Astrocyte (in vitro differentiated cells and primary cell): ENCODE data around the gene CSMD2. TPM values are rescaled to one million over a fixed set of nuclear protein-coding genes. Genes with fewer than 3 reads are reported as not detected.

ENCODE experiments used
- DNase-seq: peaks from one replicate; pipeline ENCODE4 v3.0.0-alpha.2; 2010; ENCODE audit warnings: low read depth
- FAIRE-seq: peaks from 2 replicates; lab custom pipeline; 2011; peaks lifted over from hg19 to GRCh38; lab: Jason Lieb, UNC
- H2AFZ ChIP-seq: 2 replicates; pipeline ENCODE4 v1.6.0; 2012; ENCODE audit warnings: low read depth, low read length, inconsistent platforms
- H3K27ac ChIP-seq: 2 replicates; pipeline ENCODE4 v1.5.1; 2011; ENCODE audit warnings: low read depth, low read length, inconsistent platforms
- H3K27me3 ChIP-seq: 2 replicates; pipeline ENCODE4 v1.6.0; 2011; ENCODE audit warnings: low read length, inconsistent platforms; ENCODE audit not compliant: insufficient read depth
- H3K36me3 ChIP-seq: 2 replicates; pipeline ENCODE4 v1.5.1; 2011; ENCODE audit warnings: low read length, inconsistent platforms; ENCODE audit not compliant: insufficient read depth
- H3K4me1 ChIP-seq: 2 replicates; pipeline ENCODE4 v1.5.1; 2011; ENCODE audit warnings: low read length, inconsistent platforms; ENCODE audit not compliant: insufficient read depth
- H3K4me2 ChIP-seq: 2 replicates; pipeline ENCODE4 v1.6.0; 2012; ENCODE audit warnings: low read length, inconsistent platforms
- H3K4me3 ChIP-seq: 2 replicates; pipeline ENCODE4 v1.5.1; 2011; ENCODE audit warnings: low read depth, mild to moderate bottlenecking, low read length, inconsistent platforms; ENCODE audit not compliant: insufficient read depth
- H3K79me2 ChIP-seq: 2 replicates; pipeline ENCODE4 v1.6.0; 2012; ENCODE audit warnings: mild to moderate bottlenecking, low read length, inconsistent platforms; ENCODE audit not compliant: insufficient read depth
- H3K9ac ChIP-seq: 2 replicates; pipeline ENCODE4 v1.6.0; 2012; ENCODE audit warnings: mild to moderate bottlenecking, low read length, inconsistent platforms
- H3K9me3 ChIP-seq: 2 replicates; pipeline ENCODE4 v1.5.1; 2012; ENCODE audit warnings: low read depth, mild to moderate bottlenecking, low read length, inconsistent platforms; ENCODE audit not compliant: insufficient read depth
- H4K20me1 ChIP-seq: 2 replicates; pipeline ENCODE4 v1.6.0; 2012; ENCODE audit warnings: low read length, inconsistent platforms; ENCODE audit not compliant: insufficient read depth
- H3K27ac Mint-ChIP-seq: one replicate; pipeline ENCODE4 v1.8.0; 2021; ENCODE audit warnings: mild to moderate bottlenecking, mixed read lengths; ENCODE audit not compliant: unreplicated experiment
- H3K27me3 Mint-ChIP-seq: one replicate; pipeline ENCODE4 v1.8.0; 2021; ENCODE audit warnings: low read depth, mixed read lengths; ENCODE audit not compliant: unreplicated experiment
- H3K36me3 Mint-ChIP-seq: one replicate; pipeline ENCODE4 v1.8.0; 2021; ENCODE audit warnings: low read depth, mixed read lengths; ENCODE audit not compliant: unreplicated experiment
- H3K4me1 Mint-ChIP-seq: one replicate; pipeline ENCODE4 v1.8.0; 2021; ENCODE audit warnings: low read depth, mixed read lengths; ENCODE audit not compliant: unreplicated experiment
- H3K4me3 Mint-ChIP-seq: one replicate; pipeline ENCODE4 v1.8.0; 2021; ENCODE audit warnings: mild to moderate bottlenecking, moderate library complexity, mixed read lengths; ENCODE audit not compliant: unreplicated experiment
- H3K9me3 Mint-ChIP-seq: one replicate; pipeline ENCODE4 v1.8.0; 2021; ENCODE audit warnings: mild to moderate bottlenecking, mixed read lengths; ENCODE audit not compliant: unreplicated experiment
- CTCF ChIP-seq: IDR thresholded peaks from 2 replicates; pipeline ENCODE4 v1.5.1; 2011; ENCODE audit warnings: low read depth, mild to moderate bottlenecking, inconsistent platforms, low read length, moderate library complexity; ENCODE audit not compliant: insufficient read depth
- EZH2 ChIP-seq: IDR thresholded peaks from 2 replicates; pipeline ENCODE4 v1.6.1; 2012; ENCODE audit warnings: mild to moderate bottlenecking, low read length, inconsistent platforms; ENCODE audit not compliant: insufficient read depth
- total RNA-seq: library from RNA; stranded (reverse); gene quantifications from 2 replicates; pipeline ENCODE4 v1.2.1, GENCODE V29; 2021

The CSMD2 gene
- total RNA-seq, 1 donor from 2014 or later: 11.1 TPM

DNA sequence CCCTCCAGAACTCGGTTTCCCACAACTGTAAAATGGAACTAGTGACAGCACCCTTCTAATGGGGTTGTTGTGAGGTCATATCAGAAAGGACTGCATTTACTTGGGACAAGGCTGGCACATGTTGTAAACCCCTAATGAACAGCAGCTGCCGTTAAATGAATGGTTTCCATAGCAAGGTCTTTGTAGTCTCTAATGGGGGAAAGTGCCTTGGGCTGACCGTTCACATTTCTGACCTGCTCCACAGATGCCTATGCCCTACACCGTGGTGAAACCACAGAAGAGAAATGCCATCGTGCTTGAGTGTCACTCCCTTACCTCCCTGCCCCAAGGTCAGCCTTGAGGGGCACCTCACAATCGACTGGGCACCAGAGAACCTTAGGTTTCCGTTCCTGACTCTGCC is 549.5 kb downstream of the CSMD2 start:
- Histone ChIP-seq H3K36me3 (no peaks in the 10 kb centered on the region), H4K20me1 (no peaks in the 10 kb centered on the region), H3K9me3 (no peaks in the 10 kb centered on the region), H3K4me1 (no peaks in the 10 kb centered on the region), H2AFZ (no peak overlapping the region), H3K4me2 (no peak overlapping the region), H3K27ac (no peak overlapping the region), H3K9ac (no peak overlapping the region), H3K4me3 (no peak overlapping the region), H3K27me3 (no peaks in the 10 kb centered on the region), H3K79me2 (no peaks in the 10 kb centered on the region)
- Mint-ChIP-seq H3K36me3 (peaks cover 10% of the 10 kb centered on the region), H3K27ac (no peak overlapping the region), H3K4me3 (no peak overlapping the region), H3K9me3 (peaks cover 2% of the 10 kb centered on the region), H3K27me3 (peaks cover 22% of the 10 kb centered on the region), H3K4me1 (no peaks in the 10 kb centered on the region)
- TF ChIP-seq CTCF (no peak), EZH2 (no peak)
- no peak for FAIRE-seq
- DNase-seq: no peak

DNA sequence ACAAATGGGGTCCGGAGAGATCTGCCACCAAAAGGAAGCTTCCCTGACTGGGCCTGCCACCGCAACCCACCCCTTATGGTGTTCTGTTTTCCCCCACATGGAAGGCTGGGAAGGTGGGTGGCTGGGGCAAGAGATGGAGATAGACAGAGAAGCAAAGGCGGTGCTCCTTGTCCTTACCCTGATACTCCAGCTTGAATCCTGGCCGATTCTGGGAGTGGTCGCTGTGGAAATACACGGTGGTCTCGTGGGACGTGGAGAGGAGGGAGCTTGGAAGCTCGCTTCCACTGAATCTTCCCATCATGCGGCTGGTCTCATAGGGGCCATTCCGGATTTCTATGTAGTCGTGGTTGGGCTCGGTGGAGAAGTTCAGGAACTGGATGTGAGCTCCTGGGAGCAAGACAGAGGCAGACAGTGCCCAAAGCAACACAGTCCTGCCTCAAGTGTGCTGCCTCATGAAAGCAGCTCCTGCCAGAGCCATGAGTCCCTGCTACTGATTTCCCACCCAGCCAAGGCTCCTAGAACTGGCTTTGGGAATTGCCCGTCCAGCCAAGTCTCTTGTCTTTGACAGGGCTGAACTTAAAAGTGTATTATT is 554.1 kb downstream of the CSMD2 start:
- no peak overlapping the region for H3K27ac ChIP-seq
- no peaks in the 10 kb centered on the region for H3K79me2 ChIP-seq
- no peaks in the 10 kb centered on the region for H3K9me3 ChIP-seq
- no peaks in the 10 kb centered on the region for H3K4me1 ChIP-seq
- Mint-ChIP-seq H3K9me3 (no peaks in the 10 kb centered on the region), H3K36me3 (peaks cover 6% of the 10 kb centered on the region), H3K4me1 (no peaks in the 10 kb centered on the region), H3K27me3 (peaks cover 17% of the 10 kb centered on the region), H3K4me3 (no peak overlapping the region), H3K27ac (no peak overlapping the region)
- FAIRE-seq: no peak
- TF ChIP-seq CTCF (no peak), EZH2 (no peak)
- no peak overlapping the region for H2AFZ ChIP-seq
- H3K4me2 ChIP-seq: no peak overlapping the region
- no peaks in the 10 kb centered on the region for H4K20me1 ChIP-seq
- H3K36me3 ChIP-seq: no peaks in the 10 kb centered on the region
- no peak overlapping the region for H3K4me3 ChIP-seq
- no peak overlapping the region for H3K9ac ChIP-seq
- H3K27me3 ChIP-seq: no peaks in the 10 kb centered on the region
- no peak for DNase-seq

DNA sequence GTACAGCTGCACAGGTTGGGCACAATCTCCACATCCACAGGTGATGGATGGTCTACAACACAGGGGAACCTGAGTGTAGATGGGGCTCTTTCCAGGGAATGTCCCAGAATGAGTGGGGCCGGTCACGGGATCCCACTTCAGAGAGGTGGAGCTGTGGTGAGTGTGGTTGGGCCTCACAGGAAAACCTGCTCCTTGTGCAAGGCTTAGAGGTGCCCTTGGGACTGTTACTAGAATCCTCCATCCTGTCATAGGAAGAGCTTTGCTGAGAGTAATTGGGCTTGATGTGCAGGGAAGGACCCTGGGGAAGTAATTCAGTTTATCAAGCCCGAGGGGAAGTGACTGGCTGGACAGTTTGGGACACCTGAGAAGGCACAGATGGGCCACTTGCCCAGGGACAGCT is 554.6 kb downstream of the CSMD2 start:
- no peaks in the 10 kb centered on the region for H3K27me3 ChIP-seq
- H3K27ac ChIP-seq: no peak overlapping the region
- TF ChIP-seq EZH2 (no peak), CTCF (no peak)
- H3K4me2 ChIP-seq: no peak overlapping the region
- H3K9me3 ChIP-seq: no peaks in the 10 kb centered on the region
- peaks cover 8% of the 10 kb centered on the region for H3K36me3 Mint-ChIP-seq
- H3K4me1 ChIP-seq: no peaks in the 10 kb centered on the region
- no peak for DNase-seq
- no peaks in the 10 kb centered on the region for H3K9me3 Mint-ChIP-seq
- no peaks in the 10 kb centered on the region for H3K36me3 ChIP-seq
- no peak overlapping the region for H3K27ac Mint-ChIP-seq
- H3K79me2 ChIP-seq: no peaks in the 10 kb centered on the region
- no peaks in the 10 kb centered on the region for H3K4me1 Mint-ChIP-seq
- no peak for FAIRE-seq
- no peaks in the 10 kb centered on the region for H4K20me1 ChIP-seq
- peaks cover 17% of the 10 kb centered on the region for H3K27me3 Mint-ChIP-seq
- H3K4me3 Mint-ChIP-seq: no peak overlapping the region
- no peak overlapping the region for H2AFZ ChIP-seq
- H3K9ac ChIP-seq: no peak overlapping the region
- H3K4me3 ChIP-seq: no peak overlapping the region
